ENCODE data around the gene TMEM109. TPM values are rescaled to one million over a fixed set of nuclear protein-coding genes. Genes with fewer than 3 reads are reported as not detected.

Gene TMEM109
- total and polyA plus RNA-seq, 2 of the 8 experiments (the other 6 are each of a cell fraction or from before 2014, with no cell fraction given) = 27.3 to 30.3 TPM

DNA sequence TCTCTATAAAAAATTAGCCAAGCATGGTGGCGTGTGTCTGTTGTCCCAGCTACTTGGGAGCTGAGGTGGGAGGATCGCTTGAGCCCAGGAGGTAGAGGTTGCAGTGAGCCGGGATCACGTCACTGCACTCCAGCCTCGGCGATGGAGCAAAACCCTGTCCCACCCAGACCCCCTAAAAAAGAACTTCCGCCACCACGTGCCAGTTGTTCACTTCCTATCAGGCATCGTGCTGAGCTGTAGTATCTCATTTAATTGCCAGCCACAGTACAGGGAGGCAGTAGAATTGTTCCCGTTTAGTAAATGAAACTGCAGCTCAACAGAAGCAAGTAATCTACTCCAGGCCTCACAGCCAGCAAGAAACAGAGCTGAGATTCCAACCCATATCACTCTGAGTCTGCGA, 7.3 kb downstream of the TMEM109 start (continued):
- TF ChIP-seq KDM1A (IDR thresholded peaks at IDR 0.05; ENCODE audit: borderline replicate concordance, low read length) = no peak
- TF ChIP-seq SP1 (IDR thresholded peaks at IDR 0.05; ENCODE audit: low read depth, low read length) = no peak
- TF ChIP-seq RFX5 (IDR thresholded peaks at IDR 0.05; ENCODE audit: borderline replicate concordance, low read depth, low read length) = no peak
- TF ChIP-seq MAFK (IDR thresholded peaks at IDR 0.05; ENCODE audit: low read depth, low read length) = no peak
